B cell (primary cell): ENCODE measurements around the gene LAIR1.

Experiments used
- CTCF ChIP-seq: fragments of 200-600 bp; IDR thresholded peaks from one replicate; pipeline ENCODE4 v1.8.0; 2022; ENCODE audit warnings: antibody characterized with exemption, mild to moderate bottlenecking
- EZH2 ChIP-seq: IDR thresholded peaks from 2 replicates; pipeline ENCODE4 v1.6.1; 2012; ENCODE audit warnings: borderline replicate concordance, low read depth, mild to moderate bottlenecking, moderate library complexity, low read length; ENCODE audit not compliant: insufficient read depth, poor library complexity, severe bottlenecking

GRCh38 chr19:54325631-54326030 is 39.1 kb downstream of the LAIR1 start:
- TF ChIP-seq CTCF (no peak), EZH2 (no peak)
